A549 treated with Hydrocortisone at 1 μM for 4 hours (cell line): ENCODE results near the gene HLA-DQA2. TPM values are rescaled to one million over a fixed set of nuclear protein-coding genes. Genes with fewer than 3 reads are reported as not detected.

Experiments
- total RNA-seq: library from RNA; stranded (reverse); fragments of 200-300 nt; extraction: Qiagen RNA extraction; gene quantifications from 5 replicates; pipeline ENCODE4 v1.2.3, GENCODE V29; 2022

The HLA-DQA2 gene
- total RNA-seq: not detected in 5 replicates

GRCh38 chr6:32741031-32741960, at the start of gene HLA-DQA2:
Gene HLA-DQA2, plus strand, starts transcription at chr6:32741391. Its CDS starts 53 bp downstream, at chr6:32741444.

GRCh38 chr6:32763421-32763820, 22.2 kb downstream of the HLA-DQA2 start, which contains the start of gene HLA-DQB2:
Gene HLA-DQB2, minus strand, starts transcription at chr6:32763532. Its CDS starts 62 bp downstream, at chr6:32763470.

Other genes starting within 250 kb of the HLA-DQA2 start
- not detected in 5 replicates for gene HLA-DRB5, start 211.1 kb upstream of the HLA-DQA2 start, total RNA-seq
- gene HLA-DRB1, start 151.5 kb upstream of the HLA-DQA2 start, total RNA-seq: not detected in 5 replicates
- not detected in 5 replicates for gene HLA-DQA1, start 104.0 kb upstream of the HLA-DQA2 start, total RNA-seq
- not detected in 5 replicates for gene HLA-DQB1, start 74.7 kb upstream of the HLA-DQA2 start, total RNA-seq
- gene HLA-DQB2, start 22.1 kb downstream of the HLA-DQA2 start, total RNA-seq: not detected in 5 replicates
- gene HLA-DOB, start 75.6 kb downstream of the HLA-DQA2 start, total RNA-seq: 0.10 to 0.21 TPM (median 0.15 TPM) in 5 replicates
- gene TAP2, start 97.3 kb downstream of the HLA-DQA2 start, total RNA-seq: 16.7 to 19.1 TPM (median 18.1 TPM) in 5 replicates
- gene PSMB8, start 102.7 kb downstream of the HLA-DQA2 start, total RNA-seq: 17.8 to 21.0 TPM (median 18.3 TPM) in 5 replicates
- gene TAP1, start 112.3 kb downstream of the HLA-DQA2 start, total RNA-seq: 34.2 to 38.2 TPM (median 35.0 TPM) in 5 replicates
- 14.2 to 22.6 TPM (median 18.0 TPM) in 5 replicates for gene PSMB9, start 112.8 kb downstream of the HLA-DQA2 start, total RNA-seq
- 1.4 to 2.2 TPM (median 1.7 TPM) in 5 replicates for gene HLA-DMB, start 199.6 kb downstream of the HLA-DQA2 start, total RNA-seq
- gene HLA-DMA, start 211.7 kb downstream of the HLA-DQA2 start, total RNA-seq: 3.2 to 3.9 TPM (median 3.3 TPM) in 5 replicates
- 108 to 139 TPM (median 123 TPM) in 5 replicates for gene BRD2, start 227.2 kb downstream of the HLA-DQA2 start, total RNA-seq